Measurements from ENCODE around the gene EIF2S1.

DNA sequence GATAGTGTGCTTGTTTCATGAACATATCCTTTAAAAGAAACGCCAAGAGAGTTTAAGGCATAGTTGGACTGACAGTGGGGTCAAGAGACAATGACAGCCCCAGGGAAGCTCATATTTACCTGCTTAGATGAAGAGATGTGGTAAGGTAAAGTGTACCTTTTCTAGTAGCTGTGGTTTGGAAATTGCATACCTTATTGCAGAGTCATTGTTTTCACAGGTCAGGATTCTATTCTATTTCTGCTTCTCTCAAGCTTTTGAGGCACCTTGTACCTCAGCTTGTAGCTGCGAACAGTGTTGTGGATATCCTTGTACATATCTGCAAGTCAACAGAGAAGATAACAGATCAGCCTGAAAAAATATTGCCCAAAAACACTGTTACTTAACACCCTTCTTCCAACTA lies 48.3 kb upstream of the EIF2S1 start:
- TF ChIP-seq, protein P1, sequence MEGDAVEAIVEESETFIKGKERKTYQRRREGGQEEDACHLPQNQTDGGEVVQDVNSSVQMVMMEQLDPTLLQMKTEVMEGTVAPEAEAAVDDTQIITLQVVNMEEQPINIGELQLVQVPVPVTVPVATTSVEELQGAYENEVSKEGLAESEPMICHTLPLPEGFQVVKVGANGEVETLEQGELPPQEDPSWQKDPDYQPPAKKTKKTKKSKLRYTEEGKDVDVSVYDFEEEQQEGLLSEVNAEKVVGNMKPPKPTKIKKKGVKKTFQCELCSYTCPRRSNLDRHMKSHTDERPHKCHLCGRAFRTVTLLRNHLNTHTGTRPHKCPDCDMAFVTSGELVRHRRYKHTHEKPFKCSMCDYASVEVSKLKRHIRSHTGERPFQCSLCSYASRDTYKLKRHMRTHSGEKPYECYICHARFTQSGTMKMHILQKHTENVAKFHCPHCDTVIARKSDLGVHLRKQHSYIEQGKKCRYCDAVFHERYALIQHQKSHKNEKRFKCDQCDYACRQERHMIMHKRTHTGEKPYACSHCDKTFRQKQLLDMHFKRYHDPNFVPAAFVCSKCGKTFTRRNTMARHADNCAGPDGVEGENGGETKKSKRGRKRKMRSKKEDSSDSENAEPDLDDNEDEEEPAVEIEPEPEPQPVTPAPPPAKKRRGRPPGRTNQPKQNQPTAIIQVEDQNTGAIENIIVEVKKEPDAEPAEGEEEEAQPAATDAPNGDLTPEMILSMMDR (IDR thresholded peaks at IDR 0.05): no peak
- no peak for TF ChIP-seq POLR2AphosphoS5 (IDR thresholded peaks at IDR 0.05)
- TF ChIP-seq POLR2A (IDR thresholded peaks at IDR 0.05): no peak
